ENCODE data around the gene HTRA1. TPM values are rescaled to one million over a fixed set of nuclear protein-coding genes. Genes with fewer than 3 reads are reported as not detected.

The HTRA1 gene
- total and polyA plus RNA-seq, 9 donors, result 54.2 to 325 (median 116) TPM

GRCh38 chr10:122492006-122492405 is 30.7 kb downstream of the HTRA1 start:
- Histone ChIP-seq H3K27me3 (ENCODE audit: control insufficient read depth, insufficient read depth, low read length) (no peaks in the 10 kb centered on the region), H3K4me3 (ENCODE audit: low read length) (no peak overlapping the region), H3K27ac (ENCODE audit: low read length) (no peak overlapping the region), H3K9me3 (replicated peaks; ENCODE audit: control insufficient read depth, low read depth, low read length) (no peaks in the 10 kb centered on the region), H3K4me1 (ENCODE audit: control insufficient read depth, insufficient read depth, low read length) (peaks cover 39% of the 10 kb centered on the region), H3K36me3 (ENCODE audit: control insufficient read depth, insufficient read depth, low read length) (no peaks in the 10 kb centered on the region)
- 94% methylated on average over 2 of the region's 9 CpGs for WGBS (ENCODE audit: insufficient coverage)
- no peak for DNase-seq

- WGBS (ENCODE audit: insufficient coverage), result 18% methylated on average over 7 of the region's 9 CpGs
- Histone ChIP-seq H3K4me3 (ENCODE audit: low read length) (no peak overlapping the region), H3K36me3 (ENCODE audit: control insufficient read depth, insufficient read depth, low read length) (no peaks in the 10 kb centered on the region), H3K27ac (ENCODE audit: low read length) (peak overlapping the region; percentile 86), H3K27me3 (ENCODE audit: control insufficient read depth, insufficient read depth, low read length) (no peaks in the 10 kb centered on the region), H3K9me3 (replicated peaks; ENCODE audit: control insufficient read depth, low read depth, low read length) (no peaks in the 10 kb centered on the region), H3K4me1 (ENCODE audit: control insufficient read depth, insufficient read depth, low read length) (peaks cover 32% of the 10 kb centered on the region)
- DNase-seq, result peak; percentile 99
Observed at GRCh38 chr10:122492999-122493481, 31.7 kb downstream of the HTRA1 start.

- H3K27ac ChIP-seq (ENCODE audit: low read length), result no peak overlapping the region
- H3K4me3 ChIP-seq (ENCODE audit: low read length), result no peak overlapping the region
- no peak for DNase-seq
- H3K27me3 ChIP-seq (ENCODE audit: control insufficient read depth, insufficient read depth, low read length), result no peaks in the 10 kb centered on the region
- 77% methylated on average over 4 of the region's 4 CpGs for WGBS (ENCODE audit: insufficient coverage)
- H3K9me3 ChIP-seq (replicated peaks; ENCODE audit: control insufficient read depth, low read depth, low read length), result no peaks in the 10 kb centered on the region
- H3K4me1 ChIP-seq (ENCODE audit: control insufficient read depth, insufficient read depth, low read length), result peaks cover 37% of the 10 kb centered on the region
- H3K36me3 ChIP-seq (ENCODE audit: control insufficient read depth, insufficient read depth, low read length), result no peaks in the 10 kb centered on the region
Observed at GRCh38 chr10:122493761-122494160, 32.4 kb downstream of the HTRA1 start.

GRCh38 chr10:122494173-122494820 is 32.9 kb downstream of the HTRA1 start:
- Histone ChIP-seq H3K9me3 (replicated peaks; ENCODE audit: control insufficient read depth, low read depth, low read length) (no peaks in the 10 kb centered on the region), H3K4me1 (ENCODE audit: control insufficient read depth, insufficient read depth, low read length) (peaks cover 43% of the 10 kb centered on the region), H3K27ac (ENCODE audit: low read length) (no peak overlapping the region), H3K36me3 (ENCODE audit: control insufficient read depth, insufficient read depth, low read length) (no peaks in the 10 kb centered on the region), H3K27me3 (ENCODE audit: control insufficient read depth, insufficient read depth, low read length) (no peaks in the 10 kb centered on the region), H3K4me3 (ENCODE audit: low read length) (no peak overlapping the region)
- 57% methylated on average over 6 of the region's 20 CpGs for whole genome bisulfite sequencing (ENCODE audit: insufficient coverage)
- no peak for DNase-seq

- Histone ChIP-seq H3K36me3 (ENCODE audit: control insufficient read depth, insufficient read depth, low read length) (no peaks in the 10 kb centered on the region), H3K27me3 (ENCODE audit: control insufficient read depth, insufficient read depth, low read length) (no peaks in the 10 kb centered on the region), H3K27ac (ENCODE audit: low read length) (no peak overlapping the region), H3K4me1 (ENCODE audit: control insufficient read depth, insufficient read depth, low read length) (peaks cover 47% of the 10 kb centered on the region), H3K9me3 (replicated peaks; ENCODE audit: control insufficient read depth, low read depth, low read length) (no peaks in the 10 kb centered on the region), H3K4me3 (ENCODE audit: low read length) (no peak overlapping the region)
- no peak for DNase-seq
- 89% methylated on average over 13 of the region's 14 CpGs for WGBS (ENCODE audit: insufficient coverage)
Observed at GRCh38 chr10:122494833-122495232, 33.5 kb downstream of the HTRA1 start.

GRCh38 chr10:122495406-122496340 is 34.3 kb downstream of the HTRA1 start:
- DNase-seq, result peak; percentile 53
- Histone ChIP-seq H3K27ac (ENCODE audit: low read length) (no peak overlapping the region), H3K9me3 (replicated peaks; ENCODE audit: control insufficient read depth, low read depth, low read length) (no peaks in the 10 kb centered on the region), H3K4me1 (ENCODE audit: control insufficient read depth, insufficient read depth, low read length) (peaks cover 53% of the 10 kb centered on the region), H3K36me3 (ENCODE audit: control insufficient read depth, insufficient read depth, low read length) (no peaks in the 10 kb centered on the region), H3K27me3 (ENCODE audit: control insufficient read depth, insufficient read depth, low read length) (no peaks in the 10 kb centered on the region), H3K4me3 (ENCODE audit: low read length) (no peak overlapping the region)
- WGBS (ENCODE audit: insufficient coverage), result no CpG with 5 or more reads among the region's 12 CpGs

GRCh38 chr10:122497241-122497640 is 35.9 kb downstream of the HTRA1 start:
- Histone ChIP-seq H3K4me3 (ENCODE audit: low read length) (no peak overlapping the region), H3K27me3 (ENCODE audit: control insufficient read depth, insufficient read depth, low read length) (no peaks in the 10 kb centered on the region), H3K27ac (ENCODE audit: low read length) (no peak overlapping the region), H3K36me3 (ENCODE audit: control insufficient read depth, insufficient read depth, low read length) (no peaks in the 10 kb centered on the region), H3K9me3 (replicated peaks; ENCODE audit: control insufficient read depth, low read depth, low read length) (no peaks in the 10 kb centered on the region), H3K4me1 (ENCODE audit: control insufficient read depth, insufficient read depth, low read length) (peaks cover 46% of the 10 kb centered on the region)
- 86% methylated on average over 1 of the region's 2 CpGs for WGBS (ENCODE audit: insufficient coverage)
- no peak for DNase-seq

- Histone ChIP-seq H3K4me1 (ENCODE audit: control insufficient read depth, insufficient read depth, low read length) (peaks cover 38% of the 10 kb centered on the region), H3K36me3 (ENCODE audit: control insufficient read depth, insufficient read depth, low read length) (no peaks in the 10 kb centered on the region), H3K4me3 (ENCODE audit: low read length) (no peak overlapping the region), H3K27ac (ENCODE audit: low read length) (peak overlapping the region; percentile 32), H3K27me3 (ENCODE audit: control insufficient read depth, insufficient read depth, low read length) (no peaks in the 10 kb centered on the region), H3K9me3 (replicated peaks; ENCODE audit: control insufficient read depth, low read depth, low read length) (no peaks in the 10 kb centered on the region)
- DNase-seq, result peak; percentile 62
- 70% methylated on average over 3 of the region's 5 CpGs for WGBS (ENCODE audit: insufficient coverage)
Observed at GRCh38 chr10:122498521-122498920, 37.2 kb downstream of the HTRA1 start.

- no peaks in the 10 kb centered on the region for H3K27me3 ChIP-seq (ENCODE audit: control insufficient read depth, insufficient read depth, low read length)
- H3K4me1 ChIP-seq (ENCODE audit: control insufficient read depth, insufficient read depth, low read length), result peaks cover 37% of the 10 kb centered on the region
- no peak overlapping the region for H3K4me3 ChIP-seq (ENCODE audit: low read length)
- no peak for DNase-seq
- no CpG with 5 or more reads among the region's 8 CpGs for WGBS (ENCODE audit: insufficient coverage)
- H3K9me3 ChIP-seq (replicated peaks; ENCODE audit: control insufficient read depth, low read depth, low read length), result no peaks in the 10 kb centered on the region
- no peaks in the 10 kb centered on the region for H3K36me3 ChIP-seq (ENCODE audit: control insufficient read depth, insufficient read depth, low read length)
- peak overlapping the region; percentile 32 for H3K27ac ChIP-seq (ENCODE audit: low read length)
Observed at GRCh38 chr10:122499012-122499411, 37.7 kb downstream of the HTRA1 start.

- H3K27me3 ChIP-seq (ENCODE audit: control insufficient read depth, insufficient read depth, low read length), result no peaks in the 10 kb centered on the region
- peaks cover 37% of the 10 kb centered on the region for H3K4me1 ChIP-seq (ENCODE audit: control insufficient read depth, insufficient read depth, low read length)
- no peaks in the 10 kb centered on the region for H3K36me3 ChIP-seq (ENCODE audit: control insufficient read depth, insufficient read depth, low read length)
- WGBS (ENCODE audit: insufficient coverage), result 34% methylated on average over 3 of the region's 5 CpGs
- peak; percentile 84 for DNase-seq
- H3K27ac ChIP-seq (ENCODE audit: low read length), result peak overlapping the region; percentile 32
- H3K4me3 ChIP-seq (ENCODE audit: low read length), result no peak overlapping the region
- H3K9me3 ChIP-seq (replicated peaks; ENCODE audit: control insufficient read depth, low read depth, low read length), result no peaks in the 10 kb centered on the region
Observed at GRCh38 chr10:122499491-122499941, 38.2 kb downstream of the HTRA1 start.
